Anterior cingulate cortex (tissue), 58 donors: Measurements from ENCODE around the gene SORCS3.

Experiments
- DNase-seq, 58 donors: peaks; one replicate each; lab custom pipeline; 2025; lab: John Stamatoyannopoulos, UW

The SORCS3 gene

DNA sequence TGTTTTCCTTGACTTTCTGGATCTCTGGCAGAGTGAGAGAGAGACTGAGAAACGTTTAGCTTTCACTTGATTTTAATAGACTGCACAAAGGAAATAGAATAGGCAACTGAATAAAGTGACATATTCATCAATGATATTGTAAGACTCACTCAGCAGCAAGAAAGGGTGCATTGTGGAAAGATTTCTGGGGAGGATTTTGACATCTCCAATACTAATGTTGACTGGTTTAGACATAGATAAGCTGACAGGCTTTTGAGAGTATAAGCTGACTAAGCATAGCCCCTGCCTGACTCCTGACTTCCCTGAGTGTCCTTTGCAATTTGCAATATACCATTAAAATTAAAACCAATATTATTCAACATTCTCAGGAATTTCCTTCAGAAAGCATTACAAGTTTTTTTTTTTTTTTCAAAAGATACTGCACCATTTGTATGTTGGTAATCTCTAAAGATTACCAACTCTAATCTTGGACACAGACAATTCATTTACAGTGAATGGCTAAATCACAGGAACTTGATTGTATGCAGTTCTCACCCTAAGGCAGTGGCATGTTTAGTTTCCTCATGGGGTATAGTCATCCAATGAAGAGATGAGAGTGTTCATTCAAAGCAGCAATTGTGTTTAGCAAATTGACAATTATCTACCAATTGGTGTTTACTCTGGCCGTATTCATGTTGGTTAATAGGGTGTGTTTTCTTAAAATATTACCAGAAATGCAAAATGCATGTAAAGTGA, 325.6 kb downstream of the SORCS3 start:
- DNase-seq, result no peak

DNA sequence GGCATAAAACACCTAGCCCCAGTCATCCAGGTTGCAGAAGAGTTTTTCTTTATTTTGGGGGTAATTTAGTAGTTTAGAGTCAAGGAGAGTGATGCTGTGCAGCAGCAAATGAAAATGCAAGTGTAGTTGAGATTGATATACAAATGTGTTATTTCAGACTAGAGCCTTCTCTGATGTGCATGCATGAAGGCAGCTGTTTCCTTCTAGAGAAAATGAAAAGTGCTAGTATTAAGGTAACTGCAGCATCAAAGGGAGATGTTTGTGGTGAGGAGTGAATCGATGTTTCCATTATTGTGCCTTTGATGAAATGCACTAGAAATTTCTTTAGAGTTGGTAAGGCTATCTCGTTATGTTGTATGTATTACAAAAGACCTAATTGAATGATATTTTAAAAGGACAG, 339.3 kb downstream of the SORCS3 start:
- DNase-seq, result no peak

DNA sequence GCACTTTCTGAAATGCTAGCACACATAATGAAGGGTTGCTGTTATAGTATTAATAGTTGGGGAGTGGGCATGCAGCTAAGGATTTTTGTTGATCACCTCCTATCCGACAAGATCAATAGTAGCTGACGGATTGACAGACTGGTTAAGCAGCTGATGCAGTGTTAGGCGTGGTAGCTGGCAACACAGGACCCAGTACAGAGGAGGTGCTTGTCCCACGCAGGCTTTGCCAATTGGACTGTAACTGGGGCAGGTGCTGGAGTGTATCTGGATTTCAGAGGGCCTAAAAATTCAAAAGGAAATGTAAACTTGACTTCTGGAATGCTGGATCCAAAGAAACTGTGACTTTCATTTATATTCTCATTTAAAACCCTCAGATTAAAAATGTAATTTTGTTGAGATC, 340.9 kb downstream of the SORCS3 start:
- DNase-seq, result no peak

DNA sequence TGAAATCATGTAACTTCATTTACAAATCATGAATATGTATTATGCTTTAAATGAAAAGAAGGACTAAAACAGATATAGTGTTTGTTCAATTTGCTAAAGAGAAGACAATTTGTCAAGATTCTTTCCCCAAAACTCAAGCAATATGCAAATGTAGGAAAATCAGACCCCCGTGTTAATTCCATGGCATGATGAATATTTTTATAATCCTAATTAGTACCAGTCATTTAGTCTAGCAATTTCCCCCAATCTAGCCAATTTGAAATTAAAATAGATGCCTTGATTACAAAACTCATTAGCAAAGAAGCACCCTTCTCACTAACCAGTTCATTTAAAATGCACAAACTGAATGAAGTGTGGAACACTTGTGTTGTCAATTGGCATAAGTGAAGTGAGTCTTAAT, 347.6 kb downstream of the SORCS3 start:
- DNase-seq, result no peak

DNA sequence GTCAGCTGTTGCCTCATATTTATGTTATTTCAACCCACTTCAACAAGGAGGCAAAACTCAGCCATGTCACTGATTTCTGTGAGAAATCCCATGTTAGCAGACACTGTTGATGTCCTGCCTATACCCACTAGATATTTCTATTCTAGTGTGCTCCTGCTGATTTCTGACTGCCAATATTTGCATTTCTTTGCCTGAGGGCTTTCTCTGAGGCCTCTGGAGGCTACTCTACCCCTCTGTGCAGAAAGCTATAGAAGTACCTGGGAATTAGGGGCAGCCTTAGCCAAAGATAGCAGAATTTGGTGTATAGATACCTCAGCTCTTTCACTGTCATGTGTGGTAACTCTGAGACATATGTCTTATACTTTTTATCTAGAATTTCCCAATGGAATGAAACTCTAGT, 348.8 kb downstream of the SORCS3 start:
- DNase-seq, result no peak

DNA sequence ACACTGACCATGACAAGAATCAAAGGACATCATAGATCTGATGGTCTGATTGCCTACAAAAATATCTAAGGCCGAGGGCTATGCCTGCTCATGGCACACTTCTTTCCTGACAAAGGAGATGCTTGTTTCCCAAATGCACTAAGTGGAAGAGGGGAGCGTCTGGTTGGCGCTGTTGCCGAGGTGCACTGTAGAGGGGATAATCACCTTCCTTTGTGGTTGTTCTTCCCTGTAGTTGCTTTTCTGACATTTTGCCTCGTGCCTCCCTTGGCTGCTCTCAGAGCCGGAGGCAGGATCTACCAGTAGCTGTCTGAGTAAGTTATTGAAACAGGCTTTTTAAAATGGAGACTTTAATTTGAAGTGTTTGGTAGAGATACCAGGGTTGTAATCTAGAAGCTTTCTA, 352.0 kb downstream of the SORCS3 start:
- no peak for DNase-seq

DNA sequence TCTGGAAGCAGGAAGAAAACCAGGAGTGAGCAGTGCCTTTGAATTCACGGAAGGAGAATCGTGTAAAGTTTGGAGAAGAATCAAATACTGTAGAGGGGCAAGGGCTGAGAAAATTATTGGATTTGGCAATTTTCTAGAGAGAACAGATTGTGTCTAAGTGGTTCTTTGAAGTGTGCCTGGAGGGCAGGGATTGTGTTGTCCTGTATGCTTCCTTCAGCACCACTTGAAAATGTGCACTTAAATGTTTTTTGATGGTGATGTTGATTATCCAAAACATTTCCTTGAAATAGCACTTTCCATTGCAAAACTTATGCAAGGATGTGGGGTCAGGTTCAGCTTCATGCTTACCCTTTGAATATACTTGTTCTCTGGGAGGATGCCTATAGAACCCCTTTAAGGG, 360.2 kb downstream of the SORCS3 start:
- no peak for DNase-seq

DNA sequence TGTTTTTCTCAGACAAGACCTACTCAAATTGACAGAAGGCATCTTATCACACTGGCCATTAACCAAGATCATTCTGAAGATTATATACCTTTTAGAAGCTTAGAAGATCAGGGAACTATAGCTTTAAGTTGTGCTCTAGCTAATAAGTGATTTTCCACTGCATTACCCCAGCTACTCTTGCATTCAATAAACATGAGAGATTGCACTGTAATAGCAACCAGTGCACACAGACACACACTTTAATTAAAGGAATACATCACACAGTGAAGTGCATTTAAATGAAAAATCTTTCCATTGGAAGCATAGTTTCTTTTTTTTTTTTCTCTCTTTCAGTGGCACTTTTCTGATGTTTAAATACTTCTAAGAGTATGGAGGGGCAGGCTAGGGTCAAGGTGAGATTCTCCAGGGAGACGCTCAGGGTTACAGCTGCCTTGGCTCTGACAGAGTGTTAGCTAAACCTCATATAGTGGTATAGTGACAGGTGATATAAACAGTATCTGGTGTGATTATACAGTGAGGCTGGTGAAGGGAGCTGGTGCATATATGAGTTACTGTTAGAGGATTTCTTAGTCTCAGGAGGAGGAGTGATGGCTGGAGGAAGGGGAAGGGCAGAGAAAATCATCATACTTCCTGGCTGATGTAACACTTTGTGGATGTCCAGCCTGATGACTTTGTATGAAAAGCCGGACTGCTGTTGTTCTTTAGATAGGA, 369.5 kb downstream of the SORCS3 start:
- DNase-seq, result no peak

DNA sequence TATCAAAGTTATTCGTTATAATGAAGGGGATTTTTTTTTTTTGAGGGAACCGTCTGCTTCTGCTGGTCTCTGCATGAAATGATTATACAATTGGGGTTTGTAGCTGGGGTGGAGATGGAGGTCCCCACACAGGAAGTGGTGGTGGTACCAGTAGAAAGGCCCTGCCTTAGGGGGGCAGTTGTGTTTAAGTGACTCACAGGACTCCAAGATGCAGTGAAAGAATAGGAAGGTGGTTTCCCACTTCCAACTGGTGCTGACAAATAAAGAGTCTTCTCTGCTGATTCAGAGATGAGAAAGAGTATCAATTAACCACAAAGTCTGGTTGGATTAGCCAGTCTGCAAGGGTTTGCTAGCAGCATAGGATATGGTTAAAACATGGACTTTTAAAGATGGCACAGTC, 376.0 kb downstream of the SORCS3 start:
- DNase-seq, result no peak

DNA sequence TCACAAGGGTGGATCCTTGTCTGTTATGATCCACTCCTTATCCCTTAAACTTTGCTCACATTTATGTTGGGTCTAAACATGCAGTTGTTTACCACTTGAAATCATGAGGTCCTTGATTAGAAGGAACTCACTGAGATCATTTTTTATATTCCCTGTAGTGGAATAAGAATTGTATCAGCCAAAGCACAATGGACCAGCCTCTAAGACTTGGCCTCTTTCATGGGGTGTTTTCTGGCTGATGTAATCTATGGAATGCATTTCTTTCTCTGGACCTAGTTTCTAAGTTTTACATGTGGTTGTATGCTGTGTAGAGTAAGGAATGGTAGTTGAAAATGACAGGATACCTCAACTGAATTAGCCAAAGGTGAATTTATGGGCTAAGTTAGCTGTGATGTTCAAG, 376.6 kb downstream of the SORCS3 start:
- DNase-seq, result no peak

DNA sequence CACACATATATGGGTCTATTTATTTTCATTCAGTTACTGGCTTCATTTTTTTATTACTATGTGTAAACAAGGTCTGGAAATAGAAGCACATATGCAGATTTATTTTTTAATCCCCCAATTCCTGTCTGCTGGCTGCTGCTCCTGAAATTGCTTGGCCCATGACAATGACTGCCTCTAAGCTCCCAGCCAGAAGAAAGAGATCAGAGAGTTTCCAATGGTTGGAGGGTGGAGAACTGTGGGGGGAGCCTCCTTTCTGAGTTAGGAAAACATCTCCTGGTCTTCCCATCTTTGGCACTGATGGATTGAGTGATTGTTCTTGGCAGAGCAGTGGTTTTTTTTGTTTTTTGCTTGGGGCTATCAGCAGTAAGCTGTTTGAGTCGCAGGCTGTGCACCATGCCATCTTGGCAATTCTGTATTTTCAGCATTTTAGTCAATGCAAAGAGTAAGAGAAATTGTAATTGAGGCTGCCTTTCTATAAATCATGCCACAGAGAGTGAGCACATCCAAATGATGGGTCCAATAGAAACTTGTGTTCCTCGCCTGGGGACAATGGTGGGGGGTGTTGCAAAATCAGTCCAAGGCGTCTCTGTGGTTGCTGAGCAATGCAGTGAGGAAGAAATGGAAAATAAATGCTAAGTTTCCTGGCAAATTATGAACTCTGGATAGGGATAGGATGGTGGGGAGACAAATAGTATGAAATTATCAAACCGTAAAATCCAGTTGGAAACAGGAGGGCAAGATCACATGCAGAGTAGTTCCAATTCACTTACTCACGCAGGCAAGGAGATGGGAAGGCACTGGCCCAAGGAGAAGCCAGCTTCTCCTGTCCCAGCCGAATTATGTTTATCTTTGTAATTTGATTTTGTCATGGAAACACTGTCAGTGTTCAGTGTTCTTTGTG, 382.4 kb downstream of the SORCS3 start:
- DNase-seq, result no peak

DNA sequence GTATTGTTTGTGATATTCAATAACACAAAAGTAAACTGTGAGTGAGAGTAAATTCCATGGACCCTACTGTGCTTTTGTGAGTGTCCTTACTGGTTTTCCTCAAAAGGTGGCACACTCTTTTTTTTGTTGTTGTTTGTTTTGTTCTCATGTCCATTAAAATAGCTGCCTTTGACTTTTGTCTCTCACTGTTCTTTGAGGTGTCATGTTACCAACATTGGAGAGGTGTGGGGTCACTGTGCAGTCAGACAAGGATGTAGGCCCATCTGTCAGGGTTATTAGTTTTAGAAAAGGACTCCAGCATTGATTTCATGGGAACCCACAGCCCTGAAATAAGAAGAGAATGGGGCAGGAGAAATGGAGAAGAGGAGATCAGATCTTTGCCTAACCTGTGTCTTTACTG, 383.1 kb downstream of the SORCS3 start:
- DNase-seq, result no peak

DNA sequence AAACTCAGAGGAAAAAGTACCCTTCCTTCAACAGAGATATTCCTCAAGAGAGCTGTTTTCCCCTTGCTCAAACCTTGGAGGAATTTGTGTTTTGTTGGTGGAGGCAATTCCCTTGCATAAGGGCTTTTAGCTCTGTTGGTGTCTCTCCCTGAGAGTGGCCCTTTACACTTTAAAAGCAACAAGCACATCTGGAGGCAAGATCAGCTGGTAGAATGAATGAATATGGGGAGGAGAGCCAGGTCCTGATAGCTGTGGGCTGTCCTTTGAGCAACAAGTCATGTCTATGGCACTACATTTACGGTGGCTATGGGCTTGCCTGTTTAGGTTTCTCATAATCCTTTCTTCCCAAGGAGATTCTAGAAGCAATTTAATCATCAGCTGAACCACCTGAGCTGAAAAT, 384.0 kb downstream of the SORCS3 start:
- DNase-seq, result no peak

DNA sequence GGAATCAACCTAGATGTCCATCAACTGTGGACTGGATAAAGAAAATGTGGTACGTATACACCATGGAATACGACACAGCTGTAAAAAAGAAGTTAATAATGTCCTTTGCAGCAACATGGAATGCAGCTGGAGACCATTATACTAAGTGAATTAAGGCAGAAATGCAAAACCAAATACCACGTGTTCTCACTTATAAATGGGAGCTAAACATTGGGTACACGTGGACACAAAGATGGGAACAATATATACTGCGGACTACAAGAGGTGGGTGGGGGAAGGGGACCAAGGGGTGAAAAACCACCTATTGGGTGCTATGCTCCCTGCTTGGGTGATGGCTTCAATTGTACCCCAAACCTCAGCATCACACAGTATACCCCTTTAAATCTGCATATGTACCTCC, 385.5 kb downstream of the SORCS3 start:
- no peak for DNase-seq

DNA sequence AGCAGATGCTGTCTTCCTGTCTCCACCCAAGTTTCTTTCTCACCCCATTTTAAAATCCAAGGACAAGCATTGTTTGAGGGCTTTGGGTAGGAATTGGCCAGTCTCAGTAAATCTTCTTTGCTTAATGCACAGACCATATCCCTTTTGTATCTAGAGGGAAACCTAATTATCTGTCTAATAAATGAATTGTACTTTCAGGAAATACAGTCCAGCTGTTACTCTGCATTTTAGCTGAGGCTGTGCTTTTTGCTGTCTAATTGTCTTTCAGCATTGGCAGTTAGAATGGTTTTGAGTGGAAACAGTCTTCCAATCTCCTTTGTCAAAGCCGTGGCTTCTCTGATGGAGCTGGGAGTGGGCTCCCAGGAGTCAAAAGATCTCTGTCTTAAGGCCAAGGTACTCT, 388.2 kb downstream of the SORCS3 start:
- no peak for DNase-seq

DNA sequence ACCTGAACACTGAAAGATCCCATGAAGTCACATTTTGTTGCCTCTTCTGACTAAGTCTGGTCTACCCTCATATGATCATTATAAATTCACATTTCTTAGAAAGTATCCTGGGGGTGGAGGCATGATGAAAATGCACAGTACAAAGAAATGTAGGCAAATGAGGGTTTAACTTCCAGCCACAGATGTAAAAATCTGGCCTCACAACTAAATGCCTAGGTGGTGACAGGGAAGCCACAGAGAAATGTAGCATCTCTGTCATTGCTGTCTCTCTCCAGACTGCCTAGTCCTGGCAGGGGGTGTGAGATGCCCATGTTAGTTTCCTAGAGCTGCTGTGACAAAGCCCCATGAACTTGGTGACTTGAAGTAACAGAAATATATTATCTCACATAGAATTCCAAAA, 395.9 kb downstream of the SORCS3 start:
- no peak for DNase-seq

DNA sequence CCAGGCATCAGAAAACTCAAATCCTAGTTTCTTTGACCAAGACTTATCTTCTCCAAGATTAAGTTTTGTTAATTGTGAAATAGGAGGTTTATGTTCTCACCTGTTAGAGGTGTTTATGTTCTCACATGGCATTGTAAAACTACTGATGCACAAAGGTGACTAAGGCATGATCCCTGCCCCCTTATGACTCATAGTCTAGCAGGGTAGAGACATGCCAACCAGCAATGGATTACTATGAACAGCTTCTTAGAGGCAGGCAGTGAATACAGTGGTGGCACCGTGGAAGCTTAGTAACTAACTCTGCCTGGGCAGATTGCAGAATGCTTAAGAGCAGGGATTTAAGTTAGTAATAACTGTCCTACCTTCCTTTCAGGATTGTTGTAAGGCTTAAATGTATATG, 400.9 kb downstream of the SORCS3 start:
- DNase-seq, result no peak

DNA sequence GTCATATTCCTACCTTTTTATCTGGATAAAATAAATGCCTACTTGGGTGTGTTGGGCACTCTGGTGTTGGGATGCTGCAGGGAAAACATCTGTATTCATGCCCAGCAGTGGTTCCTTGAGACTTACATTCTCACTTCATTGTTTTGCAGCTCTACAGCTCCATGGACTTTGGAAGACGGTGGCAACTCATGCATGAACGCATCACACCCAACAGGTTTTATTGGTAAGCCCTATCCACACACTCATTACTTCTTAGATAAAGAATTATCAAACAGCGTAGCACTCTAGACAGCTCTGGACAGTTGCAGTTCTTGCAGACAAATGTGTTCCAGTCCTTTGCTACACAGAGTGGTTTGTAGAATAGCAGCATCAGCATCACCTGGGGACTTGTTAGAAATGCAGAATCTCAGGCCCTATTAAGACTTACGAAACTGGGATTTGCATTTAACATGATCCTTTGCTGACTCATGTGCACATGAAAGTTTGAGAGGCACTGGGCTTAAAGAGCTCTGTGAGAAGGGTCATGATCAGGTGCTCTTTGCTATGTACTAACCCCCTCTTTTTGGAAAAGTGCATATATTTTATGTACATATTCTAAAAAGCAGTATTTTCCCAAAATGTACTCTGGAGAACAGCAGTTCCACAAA, 401.9 kb downstream of the SORCS3 start:
- DNase-seq, result no peak

DNA sequence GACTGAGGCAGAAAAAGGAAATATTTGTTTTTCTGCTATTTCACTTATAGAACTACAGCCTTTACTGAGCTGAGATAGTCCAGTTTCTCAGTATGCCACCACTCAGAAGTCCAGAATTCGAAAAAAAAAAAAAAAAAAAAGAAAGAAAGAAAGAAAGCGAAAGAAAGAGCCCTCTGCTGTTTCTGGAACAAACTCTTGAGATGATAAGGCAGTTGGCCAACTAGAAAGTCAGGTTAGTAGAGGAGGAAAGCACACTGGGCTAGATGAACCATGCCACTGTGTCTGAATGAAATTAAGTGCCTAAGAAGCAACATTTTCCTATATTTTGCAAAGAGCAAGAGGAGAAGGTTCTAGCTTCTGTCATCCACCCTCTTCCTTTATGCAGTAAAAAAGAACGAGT, 403.8 kb downstream of the SORCS3 start:
- no peak for DNase-seq

DNA sequence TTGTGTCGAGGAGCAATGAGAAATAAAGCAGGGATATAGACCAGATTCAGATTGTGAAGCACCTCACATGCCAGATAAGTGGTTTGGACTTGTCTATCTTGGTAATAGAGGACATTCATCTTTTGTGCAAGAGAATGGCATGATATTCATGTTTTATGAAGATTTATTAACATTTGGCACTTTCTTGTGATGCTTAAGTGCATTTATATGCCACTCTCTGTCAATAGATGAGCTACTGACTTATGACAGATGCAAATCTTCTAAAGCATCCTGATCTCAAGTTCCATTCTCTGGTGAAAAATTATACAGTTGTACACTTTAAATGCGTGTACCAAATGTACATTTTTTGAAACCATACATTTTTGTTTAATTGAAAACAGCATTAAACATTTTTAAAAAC, 415.3 kb downstream of the SORCS3 start:
- no peak for DNase-seq

DNA sequence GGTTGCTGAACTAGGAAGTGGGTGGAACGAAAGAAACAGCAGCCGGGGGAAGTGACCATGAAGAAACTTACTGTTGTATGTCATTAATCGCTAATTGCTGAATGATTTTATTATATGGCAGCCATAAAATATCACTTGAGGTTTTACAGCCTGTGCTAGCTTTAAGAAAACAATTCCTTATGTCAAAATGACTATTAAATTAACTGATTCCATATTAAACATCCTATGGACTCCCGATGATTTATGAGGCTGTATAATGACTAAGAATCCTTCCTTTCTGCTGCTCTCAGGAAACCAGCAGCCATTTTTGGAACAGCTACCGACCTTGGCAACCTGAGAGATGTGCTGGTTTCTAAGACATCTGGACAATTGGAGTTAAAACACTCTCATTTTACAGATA, 421.9 kb downstream of the SORCS3 start:
- no peak for DNase-seq
